Hippocampal formation (tissue), 2 donors: ENCODE measurements around the gene PCBP2.

Source experiments
- DNase-seq, 2 donors: peaks; one replicate each; lab custom pipeline; 2025; lab: John Stamatoyannopoulos, UW

PCBP2 gene

DNA sequence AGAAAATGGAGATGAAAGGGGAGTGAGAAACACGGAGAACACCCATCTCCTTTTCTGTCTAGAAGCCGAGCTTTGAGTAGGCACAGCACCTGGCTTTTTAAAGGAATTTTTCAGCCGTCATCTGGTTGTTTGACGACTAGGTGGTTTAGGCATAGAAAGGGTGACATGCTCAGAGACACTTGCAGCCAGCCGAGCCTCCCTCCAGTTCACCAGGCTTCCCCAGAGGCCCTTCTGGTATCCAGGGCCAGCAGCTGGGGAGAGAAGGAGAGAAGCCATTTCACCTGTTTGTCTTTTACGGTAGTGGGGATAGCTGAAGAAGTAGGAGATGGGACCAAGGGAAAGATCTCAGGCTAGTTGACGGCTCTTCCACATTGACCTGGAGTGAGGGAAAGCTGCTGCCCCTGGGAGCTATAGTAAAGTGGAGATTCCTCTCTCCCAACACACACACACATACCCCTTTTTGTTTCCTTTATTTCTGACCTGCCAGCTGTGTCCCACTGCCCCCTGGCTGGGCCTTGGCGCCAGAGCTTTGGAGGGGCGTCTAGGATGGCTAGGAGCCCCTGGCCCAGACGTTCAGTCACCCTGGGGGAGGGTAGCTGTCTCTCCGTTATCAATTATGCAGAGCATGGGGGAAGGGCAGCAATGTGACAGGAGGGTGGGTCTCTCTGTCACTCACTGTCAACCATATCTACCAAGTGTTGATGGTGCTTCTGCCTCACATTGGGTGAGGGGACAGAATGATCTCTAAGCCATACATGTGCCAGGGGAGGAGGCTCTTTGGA lies 41.9 kb downstream of the PCBP2 start:
- no peak for DNase-seq

DNA sequence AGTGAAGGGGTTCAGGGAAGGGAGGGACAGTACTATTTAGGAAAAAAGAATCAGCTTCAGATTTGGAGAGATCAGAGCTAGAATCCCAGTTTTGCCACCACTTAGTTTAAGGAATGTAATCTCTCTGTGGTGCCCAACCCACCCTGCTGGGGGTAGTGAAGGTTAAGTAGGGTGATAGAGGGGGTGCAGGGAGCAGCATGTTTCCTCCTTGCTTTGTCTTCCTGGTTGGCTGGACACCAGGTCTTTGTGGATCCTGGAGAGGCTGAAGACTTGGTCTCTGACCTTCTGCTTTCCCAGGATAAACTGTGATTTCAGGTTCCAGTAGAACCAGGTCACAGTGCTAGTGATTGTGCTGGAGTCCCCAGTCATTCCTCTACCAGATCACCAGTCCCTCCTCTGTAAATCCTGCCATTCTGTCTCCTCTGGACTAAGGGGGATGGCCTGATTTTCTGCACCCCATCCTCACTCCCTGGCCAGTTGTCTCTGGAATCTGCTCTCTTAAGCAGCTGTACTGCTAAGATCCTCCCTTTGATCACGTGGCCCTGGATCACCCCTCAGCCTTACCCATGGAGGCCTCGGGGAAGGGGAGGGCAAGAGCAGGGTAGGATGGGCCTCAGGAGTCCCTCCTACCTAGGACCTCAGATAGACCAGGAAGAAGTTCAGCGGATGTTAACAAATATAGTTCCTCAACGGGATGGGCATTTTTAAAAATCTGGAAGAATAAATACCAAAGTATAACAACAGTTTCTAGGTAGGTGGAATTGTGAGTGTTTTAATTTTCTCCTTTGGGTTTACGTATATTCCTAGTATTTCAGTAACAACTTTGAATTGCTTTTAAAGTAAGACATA lies 44.2 kb downstream of the PCBP2 start:
- peak in 1 of 2 donors; percentile 29 for DNase-seq

DNA sequence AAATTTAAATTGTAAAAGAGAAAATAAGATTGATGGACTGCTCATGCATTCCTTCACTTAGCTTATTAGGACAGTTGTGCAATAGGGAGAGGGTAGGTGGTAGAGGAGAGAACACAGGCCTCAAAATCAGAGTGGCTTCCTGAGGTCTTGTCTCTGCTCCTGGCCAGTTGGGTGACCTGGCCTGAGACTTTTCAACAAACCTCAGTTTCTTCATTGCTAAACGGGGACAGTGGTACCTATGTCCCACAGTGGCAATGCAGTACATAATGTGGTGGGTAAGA lies 44.8 kb downstream of the PCBP2 start:
- no peak for DNase-seq

DNA sequence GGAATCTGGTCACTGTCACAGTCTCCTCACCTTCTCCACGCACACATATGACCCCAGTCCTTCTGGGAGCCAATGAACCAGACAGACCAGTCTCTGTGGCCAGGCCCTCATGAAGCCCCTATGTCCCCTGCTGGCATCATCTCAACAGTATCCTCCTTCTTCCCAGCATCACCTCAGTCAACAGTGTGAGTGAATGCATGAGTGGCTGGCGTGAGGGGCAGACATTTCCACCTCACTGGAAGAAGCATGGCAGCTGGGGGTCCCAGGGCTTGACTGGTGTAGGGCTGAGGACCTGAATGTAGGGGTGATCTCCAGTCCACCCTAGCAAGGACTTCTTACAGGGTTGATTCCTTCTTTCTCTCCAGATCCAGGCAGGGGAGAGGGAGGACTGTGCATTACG lies 45.6 kb downstream of the PCBP2 start:
- no peak for DNase-seq

DNA sequence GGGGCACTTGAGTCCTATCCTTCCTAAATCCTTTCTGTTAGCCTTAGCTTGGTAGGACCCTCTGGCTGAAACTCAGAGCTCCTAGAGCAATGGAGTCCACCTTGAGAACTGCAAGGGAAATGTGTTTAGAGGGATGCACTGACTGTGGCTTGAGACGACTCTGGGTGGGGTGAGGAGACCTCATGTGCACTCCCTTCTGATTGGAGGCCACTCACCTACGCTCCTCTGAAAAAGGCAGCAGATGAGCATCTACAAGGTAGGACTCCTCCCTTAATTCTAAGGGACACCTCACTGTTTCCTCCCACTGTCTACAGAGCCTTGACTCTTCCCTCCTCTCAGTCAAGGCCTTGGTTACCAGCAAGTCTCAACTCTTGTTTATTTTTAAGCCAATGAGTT lies 46.3 kb downstream of the PCBP2 start:
- DNase-seq, result no peak

DNA sequence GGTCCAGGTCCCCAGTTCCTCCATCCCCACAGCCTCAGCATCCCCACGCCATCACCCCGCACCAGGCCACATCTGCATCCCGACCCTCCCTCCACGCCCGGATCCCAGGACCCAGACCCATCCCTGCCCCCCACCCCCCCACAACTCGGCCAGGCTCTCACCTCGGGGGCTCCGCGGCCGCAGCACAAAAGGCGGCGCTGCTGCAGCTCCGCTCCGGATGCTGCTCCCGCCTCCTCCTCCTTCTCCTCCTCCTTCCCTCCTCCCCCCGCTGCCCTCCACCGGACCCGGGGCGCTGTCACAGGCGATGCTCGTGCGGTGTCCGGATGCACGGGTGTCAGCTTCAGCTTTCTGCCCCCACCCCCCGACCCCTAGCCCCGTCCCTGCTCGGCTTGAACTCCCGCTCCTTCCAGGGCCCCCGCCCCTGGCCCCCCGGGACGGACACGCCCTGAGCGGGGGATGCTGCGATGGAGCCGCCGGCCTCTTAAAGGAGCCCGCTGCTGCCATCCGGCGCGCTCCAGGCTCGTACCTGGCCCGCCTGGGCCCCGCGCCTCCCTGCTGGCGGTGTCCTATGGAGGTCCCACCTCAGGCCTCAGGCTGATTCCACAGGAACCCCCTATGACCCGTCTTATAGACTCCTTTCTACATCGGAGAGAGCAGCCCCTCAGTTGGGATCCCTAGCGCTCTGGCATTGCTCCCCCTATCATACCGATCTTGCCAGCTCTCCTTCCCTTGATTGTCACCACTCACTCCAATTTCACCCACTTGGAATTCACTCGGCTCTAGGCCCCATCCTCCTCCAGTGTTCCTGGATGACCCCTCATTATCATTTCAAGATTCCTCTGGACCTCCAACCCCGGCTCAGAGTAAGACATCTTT lies 47.6 kb downstream of the PCBP2 start, which contains the start of gene MAP3K12:
MAP3K12 (minus strand) TSS at position 193 of the 876 bp plus-strand sequence. CDS start 12,067 bp downstream, outside the sequence.
- DNase-seq, result peak; percentile 54 to 68

DNA sequence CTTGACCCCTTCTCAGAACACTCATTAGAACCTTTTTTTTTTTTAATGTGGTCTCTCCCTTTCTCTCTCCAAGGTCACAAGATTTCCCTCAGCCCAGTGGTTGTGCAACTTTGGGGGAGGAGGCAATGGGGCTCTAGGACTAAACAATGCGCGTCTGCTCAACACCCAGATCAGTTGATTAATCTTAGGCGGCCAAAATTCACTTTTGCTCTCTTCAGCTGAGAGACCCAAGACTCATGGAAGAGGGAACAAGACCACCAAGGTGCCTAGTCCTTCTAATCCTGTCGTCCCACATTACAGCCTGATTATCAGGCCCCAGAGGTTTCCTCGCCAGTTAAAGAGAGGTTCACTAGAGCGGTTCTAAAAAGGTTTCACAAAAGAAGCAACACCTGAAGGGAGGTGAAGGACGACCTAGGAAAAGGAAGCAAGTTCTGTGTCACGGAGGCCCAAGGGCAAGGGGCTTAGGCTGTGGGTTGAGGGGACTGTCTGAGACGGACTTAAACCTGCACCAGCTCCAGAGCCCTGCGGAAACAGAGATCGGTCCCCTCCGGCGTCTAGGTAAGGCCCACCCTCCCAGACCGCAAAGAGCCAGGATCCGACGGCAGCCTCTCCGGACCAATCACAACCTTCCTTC lies 48.4 kb downstream of the PCBP2 start:
- DNase-seq, result no peak

DNA sequence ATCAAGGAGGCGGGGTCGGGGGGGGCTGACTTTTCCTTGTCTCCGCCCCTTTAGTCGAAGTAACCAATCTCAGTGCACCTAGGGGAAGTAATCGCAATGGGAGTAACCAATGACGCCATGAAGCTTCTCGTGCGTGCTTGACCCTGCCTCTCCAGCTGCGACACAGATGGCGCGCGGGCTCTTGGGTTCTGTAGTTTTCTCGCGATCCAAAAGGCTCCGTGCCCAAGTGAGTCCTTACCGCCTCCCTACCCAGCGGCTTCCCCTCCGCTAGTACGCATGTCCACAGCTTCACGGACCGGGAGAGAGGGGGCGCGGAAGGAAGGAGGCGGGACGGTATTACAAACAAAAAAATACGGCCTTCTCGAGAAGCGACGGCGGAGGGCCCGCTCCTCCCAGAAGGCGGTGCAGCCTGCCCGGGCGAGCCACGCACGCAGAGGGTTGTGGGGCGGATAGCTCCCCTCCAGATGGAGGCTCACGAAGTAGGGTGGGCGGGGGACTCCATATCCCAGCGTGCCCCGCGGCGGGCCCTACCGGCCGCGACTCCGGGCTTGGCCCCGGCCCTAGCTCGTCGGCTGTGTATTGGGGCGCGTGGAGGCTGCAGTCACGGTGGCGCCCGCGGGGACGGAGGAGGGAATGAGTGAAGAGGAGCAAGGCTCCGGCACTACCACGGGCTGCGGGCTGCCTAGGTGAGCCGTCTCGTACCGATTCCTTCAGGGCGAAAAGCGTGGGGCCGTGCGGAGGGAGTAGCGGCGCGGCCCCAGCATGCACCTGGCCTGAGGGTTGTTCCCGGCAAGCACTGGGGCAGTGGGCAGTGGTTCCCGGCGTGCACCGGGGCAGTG lies 49.1 kb downstream of the PCBP2 start, which contains the start of gene TARBP2:
TARBP2 (plus strand) TSS at position 508 of the 839 bp plus-strand sequence; CDS start at position 634, 126 bp downstream.
- DNase-seq, result peak; percentile 99 to 100

DNA sequence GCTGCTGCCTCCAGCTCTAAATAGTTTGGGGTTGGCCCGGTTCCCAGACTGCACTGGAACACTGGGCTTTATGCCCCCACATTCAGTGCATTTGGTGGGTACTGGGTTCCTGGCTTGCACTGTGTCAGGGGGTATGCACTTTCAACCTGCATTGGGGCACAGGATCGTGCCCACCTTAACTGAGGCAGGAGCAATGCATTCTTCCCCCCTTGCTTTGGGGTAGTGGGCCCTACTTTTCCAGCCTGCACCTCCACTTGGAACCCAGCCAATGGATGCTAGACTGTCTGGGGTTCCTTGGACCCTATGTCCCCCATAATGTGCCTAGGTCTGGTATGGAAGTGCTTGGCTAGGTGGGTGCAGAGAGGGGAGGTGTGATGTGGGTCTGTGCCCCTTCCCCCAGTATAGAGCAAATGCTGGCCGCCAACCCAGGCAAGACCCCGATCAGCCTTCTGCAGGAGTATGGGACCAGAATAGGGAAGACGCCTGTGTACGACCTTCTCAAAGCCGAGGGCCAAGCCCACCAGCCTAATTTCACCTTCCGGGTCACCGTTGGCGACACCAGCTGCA lies 49.8 kb downstream of the PCBP2 start:
- DNase-seq, result no peak

DNA sequence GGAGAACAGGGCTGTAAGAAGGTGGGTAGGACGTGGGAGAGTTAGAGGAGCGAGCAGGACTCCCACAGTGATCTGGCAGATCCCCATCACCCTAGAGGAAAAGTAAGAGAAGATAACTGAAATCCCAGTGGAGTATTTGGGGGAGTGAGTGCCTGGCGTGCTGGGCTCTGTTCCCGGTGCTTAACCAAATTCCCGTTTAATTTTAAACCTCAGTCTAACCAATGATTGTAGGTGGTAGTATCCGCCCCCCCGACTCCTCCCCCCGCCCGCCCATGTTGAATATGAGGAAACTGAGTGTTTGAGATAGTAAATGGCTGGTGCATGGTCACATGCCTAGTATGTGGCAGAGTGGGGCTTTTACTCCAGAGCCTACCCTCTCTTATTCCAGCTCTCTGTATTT lies 50.4 kb downstream of the PCBP2 start:
- no peak for DNase-seq

DNA sequence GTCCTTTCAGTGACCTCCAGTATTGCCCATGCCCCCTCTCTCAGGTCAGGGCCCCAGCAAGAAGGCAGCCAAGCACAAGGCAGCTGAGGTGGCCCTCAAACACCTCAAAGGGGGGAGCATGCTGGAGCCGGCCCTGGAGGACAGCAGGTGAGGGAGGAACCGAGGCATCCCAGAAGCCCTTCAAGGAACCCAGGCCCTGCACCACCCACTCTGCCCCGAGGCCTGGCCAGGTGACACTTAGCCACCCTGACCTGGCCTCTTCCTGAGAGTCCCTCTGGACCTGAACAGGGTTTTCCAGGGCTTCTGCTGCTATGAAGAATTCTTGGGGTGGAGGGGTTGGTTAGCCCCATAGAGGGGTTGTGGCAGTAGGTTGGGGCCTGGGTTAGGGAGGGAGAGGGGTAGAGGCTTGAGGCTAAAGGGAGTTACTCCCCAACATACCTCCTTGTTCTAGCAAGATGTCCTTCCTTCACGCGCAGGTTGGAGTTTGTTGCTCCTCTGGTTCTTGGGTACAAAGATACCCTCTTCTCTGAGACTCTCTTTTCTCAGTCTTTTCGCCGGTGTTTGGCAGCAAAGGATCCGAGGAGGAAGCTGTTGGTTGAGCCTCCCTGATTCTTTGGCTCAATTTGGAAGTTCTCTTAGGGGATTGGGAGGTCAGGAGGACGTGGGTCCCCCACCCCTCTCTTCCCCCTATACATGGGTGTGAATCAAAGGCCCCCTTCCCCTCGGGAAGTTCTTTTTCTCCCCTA lies 51.3 kb downstream of the PCBP2 start:
- DNase-seq, result no peak

DNA sequence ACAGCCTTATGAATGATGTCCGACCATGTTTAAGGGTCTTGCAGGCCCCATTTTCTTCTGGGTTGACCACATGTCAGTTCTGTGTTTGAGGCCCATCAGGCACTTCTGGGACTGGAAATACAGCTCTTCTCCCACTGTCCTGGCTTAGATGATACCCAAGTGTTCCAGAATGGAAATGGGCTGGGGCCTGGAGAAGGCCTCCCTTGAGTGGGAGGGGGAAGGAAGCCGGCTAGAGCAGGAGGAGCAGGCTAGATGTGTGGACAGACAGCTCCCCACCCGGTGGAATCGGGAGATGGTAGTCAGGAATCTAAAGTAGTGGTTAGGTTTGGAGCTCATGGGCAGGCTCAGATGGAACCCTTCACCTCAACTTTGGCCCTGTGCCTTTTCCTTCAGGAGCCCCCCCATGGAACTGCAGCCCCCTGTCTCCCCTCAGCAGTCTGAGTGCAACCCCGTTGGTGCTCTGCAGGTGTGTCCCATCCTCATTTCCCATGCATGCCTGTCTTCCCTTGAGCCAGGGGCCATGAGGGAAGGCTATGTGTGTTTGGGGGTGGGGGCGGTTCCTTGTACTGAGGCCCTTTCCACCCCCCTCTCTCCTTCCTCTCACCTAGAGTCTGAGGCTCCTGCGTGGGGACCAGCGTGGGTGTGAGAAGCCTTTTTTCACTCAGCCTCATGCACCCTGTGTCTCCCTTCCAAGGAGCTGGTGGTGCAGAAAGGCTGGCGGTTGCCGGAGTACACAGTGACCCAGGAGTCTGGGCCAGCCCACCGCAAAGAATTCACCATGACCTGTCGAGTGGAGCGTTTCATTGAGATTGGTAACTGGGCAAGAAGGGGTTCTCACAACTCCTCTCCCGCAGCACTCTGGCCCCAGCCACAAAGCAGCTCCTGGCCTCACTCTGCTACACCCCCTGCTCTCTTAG lies 52.4 kb downstream of the PCBP2 start:
- DNase-seq, result no peak

DNA sequence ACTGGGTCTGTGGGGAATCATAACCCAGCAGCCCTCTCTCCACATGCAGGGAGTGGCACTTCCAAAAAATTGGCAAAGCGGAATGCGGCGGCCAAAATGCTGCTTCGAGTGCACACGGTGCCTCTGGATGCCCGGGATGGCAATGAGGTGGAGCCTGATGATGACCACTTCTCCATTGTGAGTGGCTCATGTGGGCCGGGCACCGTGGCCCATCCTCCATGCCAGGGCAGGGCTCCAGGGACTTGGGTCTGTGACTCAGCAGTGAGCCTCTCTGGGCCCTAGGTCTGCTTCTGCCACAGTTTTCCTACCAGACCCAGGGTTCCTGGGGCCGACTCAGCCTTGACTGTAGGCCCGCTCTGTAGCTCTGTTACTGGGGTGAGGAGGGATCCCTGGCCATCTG lies 53.2 kb downstream of the PCBP2 start:
- DNase-seq, result no peak

DNA sequence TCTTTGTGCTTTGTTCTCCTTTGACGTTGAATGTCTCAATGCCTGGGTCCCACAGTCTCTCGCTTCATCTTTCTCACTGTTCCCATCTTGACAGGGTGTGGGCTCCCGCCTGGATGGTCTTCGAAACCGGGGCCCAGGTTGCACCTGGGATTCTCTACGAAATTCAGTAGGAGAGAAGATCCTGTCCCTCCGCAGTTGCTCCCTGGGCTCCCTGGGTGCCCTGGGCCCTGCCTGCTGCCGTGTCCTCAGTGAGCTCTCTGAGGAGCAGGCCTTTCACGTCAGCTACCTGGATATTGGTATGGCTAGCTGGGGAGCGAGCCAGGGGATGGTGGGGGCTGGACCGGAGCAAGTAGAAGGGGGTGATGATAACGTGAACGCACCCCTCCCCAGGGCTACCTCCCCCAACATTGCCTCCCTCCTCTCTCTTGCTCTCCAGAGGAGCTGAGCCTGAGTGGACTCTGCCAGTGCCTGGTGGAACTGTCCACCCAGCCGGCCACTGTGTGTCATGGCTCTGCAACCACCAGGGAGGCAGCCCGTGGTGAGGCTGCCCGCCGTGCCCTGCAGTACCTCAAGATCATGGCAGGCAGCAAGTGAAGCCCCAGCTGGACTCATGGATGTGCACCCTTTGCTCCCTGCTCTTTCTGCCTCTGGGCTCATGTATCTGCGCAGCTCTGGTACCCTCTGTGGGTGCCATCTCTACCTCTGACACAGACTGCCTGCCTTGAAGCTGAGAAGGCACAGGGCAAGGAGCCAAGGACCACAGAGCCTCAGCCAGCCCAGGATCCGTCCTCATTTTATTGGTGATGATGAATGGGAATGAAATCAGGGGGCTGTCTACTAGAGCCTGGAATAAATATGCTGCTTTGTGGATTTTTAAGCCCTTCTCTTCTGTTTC lies 53.9 kb downstream of the PCBP2 start:
- DNase-seq, result no peak

DNA sequence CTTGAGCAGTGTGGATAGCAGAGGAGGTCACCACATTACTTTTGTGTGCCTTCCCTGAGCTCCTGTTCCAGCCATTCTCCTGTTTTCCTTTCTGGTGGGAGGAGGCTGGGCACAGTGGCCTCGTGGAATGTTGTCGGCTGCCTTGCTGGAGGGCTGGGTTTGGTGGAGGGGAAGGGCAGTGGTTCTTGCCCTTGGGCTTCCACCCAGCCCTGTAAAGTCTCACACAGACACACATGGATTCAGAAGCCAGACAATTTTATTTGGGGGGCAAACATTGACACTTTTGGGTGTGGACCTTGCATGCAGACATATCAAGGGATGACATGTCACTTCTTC lies 54.5 kb downstream of the PCBP2 start:
- no peak for DNase-seq

DNA sequence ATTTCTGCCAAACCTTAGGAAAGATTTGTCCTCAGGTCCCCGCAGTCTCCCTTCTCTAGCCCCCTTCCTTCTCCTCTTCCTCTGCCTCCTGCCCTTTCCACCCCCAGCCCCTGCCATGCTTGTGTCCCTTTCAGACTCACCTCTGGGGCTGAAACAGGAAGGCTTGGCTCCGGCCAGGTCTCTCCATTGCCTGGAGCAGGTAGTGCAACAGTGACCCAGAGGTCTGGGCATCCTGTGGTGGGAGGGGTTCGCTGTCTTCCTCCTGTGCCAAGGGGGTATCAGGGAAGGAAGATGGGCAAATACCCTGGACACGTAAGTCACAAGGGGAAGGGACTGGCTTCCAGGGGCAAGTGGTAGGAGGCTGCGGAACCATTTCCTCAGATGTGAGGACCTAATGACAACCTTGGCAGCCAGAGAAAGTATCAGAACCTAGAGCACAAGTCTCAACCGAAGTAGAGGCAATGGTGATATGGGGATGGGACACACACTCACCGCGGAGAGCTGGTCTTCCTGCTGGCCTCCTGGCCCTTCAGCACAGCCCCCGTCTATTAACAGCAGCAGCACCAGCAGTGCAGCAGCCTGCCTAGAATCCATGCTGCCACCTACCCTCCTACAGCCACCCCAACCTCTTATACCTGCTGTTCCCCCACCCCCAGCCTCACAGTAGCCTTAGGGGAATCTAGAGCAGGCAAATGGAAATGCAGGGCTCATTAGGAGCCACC lies 55.1 kb downstream of the PCBP2 start, which contains the start of gene NPFF:
NPFF (minus strand) TSS at position 604 of the 722 bp plus-strand sequence; CDS start at position 594, 10 bp downstream.
- DNase-seq, result no peak

DNA sequence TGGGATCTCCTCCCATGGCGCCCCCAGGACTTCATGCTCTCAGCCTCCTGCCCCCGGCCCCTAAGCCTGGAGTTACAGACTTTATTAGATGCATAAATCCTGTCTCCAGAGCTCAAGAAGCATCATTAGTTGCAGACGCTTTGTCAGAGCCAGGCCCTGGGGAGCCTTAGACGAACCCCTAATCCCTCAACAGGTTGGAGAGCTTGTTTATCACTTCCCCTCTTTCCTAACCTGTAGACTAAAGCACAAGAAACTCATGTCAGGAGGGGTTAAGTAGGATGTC lies 55.6 kb downstream of the PCBP2 start:
- DNase-seq, result no peak
